K562 (cell line): ENCODE measurements around the gene NDUFV2. TPM values are rescaled to one million over a fixed set of nuclear protein-coding genes. Genes with fewer than 3 reads are reported as not detected.

Experiments used
- ARID3B ChIP-seq: fragments of 250-450 bp; sonication (Bioruptor Pico); IDR thresholded peaks from 2 replicates; pipeline ENCODE4 v1.4.0; 2020; ENCODE audit warnings: borderline replicate concordance
- CAMTA2 ChIP-seq: fragments of 250-450 bp; sonication (Bioruptor Pico); conservative IDR thresholded peaks from 2 replicates; pipeline ENCODE4 v1.5.1; 2022
- MCM3 ChIP-seq: fragments of 450-650 bp; IDR thresholded peaks from 2 replicates; pipeline ENCODE4 v1.6.1; 2016
- PBX2 ChIP-seq, 2 experiments: IDR thresholded peaks in 1 of 2; conservative IDR thresholded peaks in 1 of 2; 2 replicates each; pipeline ENCODE4 v1.6.1; 2016; ENCODE audit warnings: low read depth in 2 of 2, mild to moderate bottlenecking in 1 of 2, missing compliant biosample characterization in 1 of 2, missing genetic modification characterization in 1 of 2, moderate library complexity in 1 of 2
- POLR2G ChIP-seq: fragments of 200-400 bp; formaldehyde crosslinking; IDR thresholded peaks from 2 replicates; pipeline ENCODE4 v1.6.1; 2017; ENCODE audit warnings: low read depth, mild to moderate bottlenecking, antibody characterized with exemption, low read length, moderate library complexity
- POLR2H ChIP-seq: IDR thresholded peaks from 2 replicates; pipeline ENCODE4 v1.6.1; 2016; ENCODE audit warnings: missing genetic modification characterization, low read depth, mild to moderate bottlenecking, control low read depth, missing compliant biosample characterization, moderate library complexity
- RAD51 ChIP-seq: fragments of 450-650 bp; IDR thresholded peaks from 2 replicates; pipeline ENCODE4 v1.7.1; 2016; ENCODE audit warnings: low read depth, mild to moderate bottlenecking, borderline replicate concordance
- RNF2 ChIP-seq: sonication (generic); IDR thresholded peaks from 2 replicates; pipeline ENCODE4 v1.6.1; 2016
- TAF15 ChIP-seq: fragments of 200-400 bp; formaldehyde crosslinking; IDR thresholded peaks from 2 replicates; pipeline ENCODE4 v1.6.1; 2017; ENCODE audit warnings: mild to moderate bottlenecking, low read depth, low read length, moderate library complexity
- TARDBP ChIP-seq: fragments of 450-650 bp; IDR thresholded peaks from 2 replicates; pipeline ENCODE4 v1.6.1; 2016
- THRB ChIP-seq: fragments of 450-650 bp; formaldehyde crosslinking; conservative IDR thresholded peaks from 2 replicates; pipeline ENCODE4 v1.4.0; 2022; ENCODE audit warnings: mild to moderate bottlenecking, missing genetic modification characterization
- USF2 ChIP-seq: sonication (generic); formaldehyde crosslinking; IDR thresholded peaks from 2 replicates; pipeline ENCODE4 v1.5.0; 2020; ENCODE audit warnings: missing genetic modification reagents
- ZBTB5 ChIP-seq: fragments of 450-650 bp; IDR thresholded peaks from 2 replicates; pipeline ENCODE4 v1.6.1; 2017; ENCODE audit warnings: antibody characterized with exemption
- ZNF785 ChIP-seq: fragments of 250-450 bp; sonication (Bioruptor Pico); IDR thresholded peaks from 2 replicates; pipeline ENCODE4 v1.4.0; 2020; ENCODE audit warnings: mild to moderate bottlenecking
- polyA plus RNA-seq, 8 experiments: library from polyadenylated mRNA; depleted of rRNA in 4 of 8; stranded (reverse) in 5 of 8; unstranded in 3 of 8; fragments of >200 nt; fragmentation: Nextera tagmentation in 2 of 8; fragmentation: Illumina TruSeq in 1 of 8; extraction: Ambion mirVana in 2 of 8; extraction: Trizol in 1 of 8; gene quantifications; 2 replicates each; pipeline versions ENCODE4 v1.2.1 to v1.2.3, GENCODE V29; 2011 to 2014; ENCODE audit warnings: inconsistent platforms in 1 of 8, missing spikeins in 1 of 8
- total RNA-seq, 7 experiments: library from RNA; depleted of rRNA in 6 of 7; stranded (reverse); fragments of >200 nt in 6 of 7; fragmentation: Illumina TruSeq in 2 of 7; extraction: Trizol in 2 of 7; gene quantifications; 2 replicates each; pipeline versions ENCODE4 v1.2.1 to v1.2.3, GENCODE V29; 2011 to 2021; ENCODE audit warnings: low replicate concordance in 1 of 7

Gene NDUFV2
- total and polyA plus RNA-seq, 9 of the 15 experiments (the other 6 are each of a cell fraction or from before 2014, with no cell fraction given), result 213 to 550 (median 384) TPM

- TF ChIP-seq USF2 (CRISPR knock-in tag) (no peak), RNF2 (no peak), MCM3 (no peak), ZNF785 (CRISPR knock-in tag) (no peak), POLR2H (tag) (no peak; the same call in 1 of the 2 replicates), THRB (CRISPR knock-in tag) (no peak), CAMTA2 (CRISPR knock-in tag) (no peak), RAD51 (0 out of 2 replicates have a peak, but pooled peaks have one; percentile 18), ARID3B (CRISPR knock-in tag) (no peak), POLR2G (peak; percentile 6; the same call in 1 of the 2 replicates), ZBTB5 (no peak), TAF15 (no peak), PBX2 (CRISPR knock-in tag; IDR thresholded peaks at IDR 0.05; ENCODE audit: low read depth) (no peak), PBX2 (tag; conservative IDR thresholded peaks at IDR 0.05; ENCODE audit: low read depth) (no peak), TARDBP (0 out of 2 replicates have a peak, but pooled peaks have one; percentile 16)
Measured at GRCh38 chr18:9137168-9138066, 34.9 kb downstream of the NDUFV2 start (continued).
